Measurements from ENCODE around the gene C5orf22. TPM values are rescaled to one million over a fixed set of nuclear protein-coding genes. Genes with fewer than 3 reads are reported as not detected.

The C5orf22 gene
- total RNA-seq, 4 donors from 2014 or later: 6.5 to 22.8 (median 9.5) TPM

- DNase-seq (ENCODE audit: low spot score in 2 of 2): no peak
- H3K4me3 ChIP-seq: no peak overlapping the region
- no peaks in the 10 kb centered on the region for H3K9me3 ChIP-seq
- H3K27ac ChIP-seq: no peak overlapping the region
- 92 to 93% methylated on average over 4 of the region's 4 CpGs for WGBS, 2 donors
- no peaks in the 10 kb centered on the region for H3K27me3 ChIP-seq
- H3K36me3 ChIP-seq: peaks cover 0 to 98% (median 8%) of the 10 kb centered on the region in 3 donors
- TF ChIP-seq EP300 (IDR thresholded peaks at IDR 0.05) (no peak), POLR2A (IDR thresholded peaks at IDR 0.05) (no peak)
- TF ChIP-seq, protein P1, sequence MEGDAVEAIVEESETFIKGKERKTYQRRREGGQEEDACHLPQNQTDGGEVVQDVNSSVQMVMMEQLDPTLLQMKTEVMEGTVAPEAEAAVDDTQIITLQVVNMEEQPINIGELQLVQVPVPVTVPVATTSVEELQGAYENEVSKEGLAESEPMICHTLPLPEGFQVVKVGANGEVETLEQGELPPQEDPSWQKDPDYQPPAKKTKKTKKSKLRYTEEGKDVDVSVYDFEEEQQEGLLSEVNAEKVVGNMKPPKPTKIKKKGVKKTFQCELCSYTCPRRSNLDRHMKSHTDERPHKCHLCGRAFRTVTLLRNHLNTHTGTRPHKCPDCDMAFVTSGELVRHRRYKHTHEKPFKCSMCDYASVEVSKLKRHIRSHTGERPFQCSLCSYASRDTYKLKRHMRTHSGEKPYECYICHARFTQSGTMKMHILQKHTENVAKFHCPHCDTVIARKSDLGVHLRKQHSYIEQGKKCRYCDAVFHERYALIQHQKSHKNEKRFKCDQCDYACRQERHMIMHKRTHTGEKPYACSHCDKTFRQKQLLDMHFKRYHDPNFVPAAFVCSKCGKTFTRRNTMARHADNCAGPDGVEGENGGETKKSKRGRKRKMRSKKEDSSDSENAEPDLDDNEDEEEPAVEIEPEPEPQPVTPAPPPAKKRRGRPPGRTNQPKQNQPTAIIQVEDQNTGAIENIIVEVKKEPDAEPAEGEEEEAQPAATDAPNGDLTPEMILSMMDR (IDR thresholded peaks at IDR 0.05): no peak
- H3K4me1 ChIP-seq: no peaks in the 10 kb centered on the region
These were observed 29.6 kb upstream of the C5orf22 start for GRCh38 chr5:31502506-31502905.

DNA sequence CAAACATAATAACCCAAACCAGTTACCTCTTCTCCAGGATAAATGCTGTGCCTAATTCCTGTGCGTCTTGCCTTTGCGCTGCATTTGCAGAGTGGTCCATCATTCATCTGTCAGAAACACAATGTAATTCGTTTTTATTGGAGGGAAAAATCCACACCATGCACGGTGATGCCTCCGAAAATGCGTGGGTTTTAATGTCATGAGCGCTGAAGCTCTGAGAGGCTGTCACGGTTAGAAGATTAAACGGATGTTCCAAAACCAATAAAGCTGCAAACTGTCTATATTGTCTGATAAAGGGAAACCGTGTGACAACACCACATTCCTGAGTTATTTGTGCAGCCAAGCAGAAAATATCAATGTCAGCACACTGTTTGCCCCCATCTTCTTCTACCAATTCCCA is 27.6 kb upstream of the C5orf22 start:
- DNase-seq (ENCODE audit: low spot score in 2 of 2): no peak
- Histone ChIP-seq H3K27ac (no peak overlapping the region), H3K4me1 (no peaks in the 10 kb centered on the region), H3K27me3 (no peaks in the 10 kb centered on the region), H3K4me3 (no peak overlapping the region), H3K9me3 (no peaks in the 10 kb centered on the region), H3K36me3 (peaks cover 0 to 97% (median 3%) of the 10 kb centered on the region in 3 donors)
- 91 to 93% methylated on average over 10 of the region's 10 CpGs for WGBS, 2 donors
- TF ChIP-seq EP300 (IDR thresholded peaks at IDR 0.05) (no peak), POLR2A (IDR thresholded peaks at IDR 0.05) (no peak)
- TF ChIP-seq, protein P1 (IDR thresholded peaks at IDR 0.05): no peak

GRCh38 chr5:31511305-31511704 is 20.8 kb upstream of the C5orf22 start:
- Histone ChIP-seq H3K4me1 (no peaks in the 10 kb centered on the region), H3K9me3 (no peaks in the 10 kb centered on the region), H3K36me3 (peaks cover 5 to 96% (median 20%) of the 10 kb centered on the region in 3 donors), H3K27ac (no peak overlapping the region), H3K4me3 (no peak overlapping the region), H3K27me3 (no peaks in the 10 kb centered on the region)
- TF ChIP-seq POLR2A (IDR thresholded peaks at IDR 0.05) (no peak), EP300 (IDR thresholded peaks at IDR 0.05) (no peak)
- TF ChIP-seq, protein P1 (IDR thresholded peaks at IDR 0.05): no peak
- DNase-seq (ENCODE audit: low spot score in 2 of 2): no peak
- 96 to 98% methylated on average over 4 of the region's 4 CpGs for WGBS, 2 donors

DNA sequence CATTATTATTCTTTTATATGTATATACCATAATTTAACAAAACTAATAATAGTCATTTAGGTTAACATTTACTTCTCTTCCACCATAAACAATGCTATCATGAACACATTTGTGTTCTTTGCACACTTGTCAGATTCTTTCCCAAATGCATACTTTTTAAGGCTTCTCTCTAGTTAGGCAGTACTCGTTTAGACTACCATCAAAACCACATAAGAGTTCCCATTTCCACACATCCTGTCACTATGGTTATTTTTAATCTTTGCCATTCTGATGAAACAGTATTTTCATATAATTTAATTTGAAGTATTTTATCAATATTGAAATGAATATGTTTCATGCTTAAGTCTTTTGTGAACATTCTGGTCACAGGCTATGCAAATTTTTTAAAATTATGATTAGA is 15.3 kb upstream of the C5orf22 start:
- no peak for DNase-seq (ENCODE audit: low spot score in 2 of 2)
- Histone ChIP-seq H3K27ac (no peak overlapping the region), H3K4me3 (no peak overlapping the region), H3K36me3 (peaks cover 0 to 63% (median 4%) of the 10 kb centered on the region in 3 donors), H3K4me1 (no peaks in the 10 kb centered on the region), H3K9me3 (no peaks in the 10 kb centered on the region), H3K27me3 (no peaks in the 10 kb centered on the region)
- 65 to 71% methylated on average over 1 of the region's 1 CpG for WGBS, 2 donors
- TF ChIP-seq EP300 (IDR thresholded peaks at IDR 0.05): no peak
- TF ChIP-seq, protein P1 (IDR thresholded peaks at IDR 0.05): no peak

DNA sequence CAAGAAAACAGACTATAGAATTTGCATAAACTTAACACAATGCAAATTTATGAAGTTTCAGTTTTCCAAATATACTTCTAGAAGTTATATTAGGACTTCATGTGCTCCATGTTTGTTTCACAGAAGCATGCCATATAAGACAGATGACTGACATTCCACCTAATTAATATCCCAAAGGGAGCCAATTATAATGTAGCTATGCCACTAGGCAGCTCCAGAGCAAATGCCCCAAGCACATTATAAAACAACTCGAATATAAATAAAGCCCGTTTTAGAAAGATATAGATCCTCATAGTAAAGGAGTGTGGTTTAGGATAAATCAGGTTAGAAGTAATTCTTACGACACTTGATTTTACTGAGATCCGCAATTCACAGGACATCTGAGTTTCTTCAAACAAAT is 9.1 kb upstream of the C5orf22 start:
- TF ChIP-seq, protein P1 (IDR thresholded peaks at IDR 0.05): no peak
- TF ChIP-seq EP300 (IDR thresholded peaks at IDR 0.05) (no peak), POLR2A (IDR thresholded peaks at IDR 0.05) (no peak)
- Histone ChIP-seq H3K27me3 (no peaks in the 10 kb centered on the region), H3K27ac (no peak overlapping the region), H3K4me1 (no peaks in the 10 kb centered on the region), H3K36me3 (peaks cover 0 to 74% (median 13%) of the 10 kb centered on the region in 3 donors), H3K4me3 (no peak overlapping the region), H3K9me3 (no peaks in the 10 kb centered on the region)
- 97 to 98% methylated on average over 4 of the region's 4 CpGs for WGBS, 2 donors
- DNase-seq (ENCODE audit: low spot score in 2 of 2): no peak
